SK-N-DZ (cell line): ENCODE measurements around the gene TIMELESS.
"Not testable (repeated sequence)": the region's sequence is repeated elsewhere in the genome, so short reads cannot be mapped to it uniquely, and the experiment has no call there.

Source experiments
- DNase-seq: peaks from one replicate; pipeline ENCODE4 v3.0.0-alpha.2; 2015; ENCODE audit warnings: low spot score

Gene TIMELESS

GRCh38 chr12:56404227-56404626 lies 45.0 kb downstream of the TIMELESS start:
- DNase-seq: not testable (repeated sequence)

- DNase-seq: not testable (repeated sequence)
These were observed 47.6 kb downstream of the TIMELESS start for GRCh38 chr12:56401612-56402011.

DNA sequence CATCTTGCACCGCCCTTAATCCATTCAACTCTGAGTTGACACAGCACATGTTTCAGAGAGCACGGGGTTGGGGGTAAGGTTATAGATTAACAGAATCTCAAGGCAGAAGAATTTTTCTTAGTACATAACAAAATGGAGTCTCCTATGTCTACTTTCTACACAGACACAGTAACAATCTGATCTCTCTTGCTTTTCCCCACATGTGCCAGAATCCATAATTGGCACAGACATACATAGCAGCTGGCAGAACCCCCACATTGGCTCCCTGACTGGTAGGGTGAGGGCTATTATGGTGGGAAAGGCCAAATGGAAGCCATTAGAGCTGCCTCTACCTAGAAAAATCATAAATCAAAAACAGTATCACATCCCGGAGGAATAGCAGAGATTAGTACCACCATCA lies 48.1 kb downstream of the TIMELESS start:
- not testable (repeated sequence) for DNase-seq

GRCh38 chr12:56399466-56399865 lies 49.8 kb downstream of the TIMELESS start:
- DNase-seq: not testable (repeated sequence)

DNA sequence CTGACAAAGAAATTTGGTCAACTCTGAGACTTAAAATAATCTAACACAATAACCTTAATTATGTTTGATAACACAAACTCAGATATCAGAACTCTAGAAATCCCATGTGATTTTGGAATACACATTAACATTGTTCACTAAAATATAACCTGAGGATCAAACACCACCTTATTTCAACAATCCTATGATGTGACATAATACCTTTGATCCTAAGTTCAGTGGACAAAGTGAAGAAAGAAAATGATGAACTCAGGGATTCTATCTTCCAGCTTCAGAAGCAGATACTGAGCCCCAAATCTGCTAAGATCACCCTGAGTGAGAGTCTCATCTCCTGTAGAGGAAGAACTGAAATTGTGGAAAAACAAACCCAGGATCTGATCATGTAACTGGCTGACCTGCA lies 50.9 kb downstream of the TIMELESS start:
- DNase-seq: no peak

- DNase-seq: no peak
These were observed 56.9 kb downstream of the TIMELESS start for GRCh38 chr12:56392331-56392730.

DNA sequence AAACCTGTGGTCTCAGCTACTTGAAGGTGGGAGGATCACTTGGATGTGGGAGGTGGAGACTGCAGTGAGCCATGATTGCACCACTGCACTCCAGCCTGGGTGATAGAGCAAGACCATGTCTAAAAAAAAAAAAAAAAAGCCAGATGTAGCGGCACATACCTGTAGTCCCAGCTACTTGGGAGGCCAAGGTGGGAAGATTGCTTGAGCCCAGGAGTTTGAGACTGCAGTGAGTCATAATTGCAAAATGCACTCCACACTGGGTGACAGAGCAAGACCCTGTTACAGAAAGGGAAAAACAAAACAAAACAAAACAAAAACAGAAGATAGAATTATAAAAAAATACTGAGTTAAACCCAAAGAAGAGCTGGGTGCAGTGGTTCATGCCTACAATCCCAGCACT lies 57.5 kb downstream of the TIMELESS start:
- DNase-seq: no peak

DNA sequence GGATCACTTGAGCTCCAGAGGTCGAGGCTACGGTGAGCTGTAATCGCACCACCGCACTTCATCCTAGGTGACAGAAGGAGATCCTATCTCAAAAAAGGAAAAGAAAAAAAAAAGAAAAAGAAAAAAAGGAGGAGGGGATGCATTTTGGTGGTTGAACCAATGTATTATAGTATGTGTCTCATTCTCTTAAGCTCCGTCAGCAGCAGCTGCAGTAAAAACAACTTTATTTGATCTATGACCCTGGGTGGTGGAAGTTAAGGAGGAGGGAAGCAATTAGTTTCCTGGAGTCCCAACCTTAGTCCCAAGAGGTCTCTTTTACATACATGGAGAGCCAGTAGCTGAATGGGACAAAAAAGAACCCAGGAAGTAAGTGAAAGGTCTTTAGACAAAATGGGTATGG lies 59.8 kb downstream of the TIMELESS start:
- no peak for DNase-seq

- no peak for DNase-seq
These were observed 62.0 kb downstream of the TIMELESS start for GRCh38 chr12:56387152-56387736.

DNA sequence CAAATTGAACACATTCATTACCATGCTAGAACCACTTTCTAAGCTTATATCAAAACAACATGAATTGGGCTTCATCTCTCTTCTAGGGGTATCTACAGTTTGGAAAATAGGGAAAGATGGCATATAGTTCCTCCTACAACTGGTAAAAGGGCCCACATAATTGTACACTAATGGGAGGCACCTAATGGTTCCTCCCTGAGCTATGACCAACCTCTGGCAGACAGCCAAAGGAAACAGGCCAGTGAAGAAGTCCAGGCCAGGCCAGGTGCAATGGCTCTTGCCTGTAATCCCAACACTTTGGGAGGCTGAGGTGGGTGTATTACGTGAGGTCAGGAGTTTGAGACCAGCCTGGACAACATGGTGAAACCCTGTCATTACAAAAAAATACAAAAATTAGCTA lies 63.4 kb downstream of the TIMELESS start:
- DNase-seq: no peak

GRCh38 chr12:56382611-56383010 lies 66.6 kb downstream of the TIMELESS start:
- no peak for DNase-seq

- no peak for DNase-seq
These were observed 71.3 kb downstream of the TIMELESS start for GRCh38 chr12:56377989-56378316.

DNA sequence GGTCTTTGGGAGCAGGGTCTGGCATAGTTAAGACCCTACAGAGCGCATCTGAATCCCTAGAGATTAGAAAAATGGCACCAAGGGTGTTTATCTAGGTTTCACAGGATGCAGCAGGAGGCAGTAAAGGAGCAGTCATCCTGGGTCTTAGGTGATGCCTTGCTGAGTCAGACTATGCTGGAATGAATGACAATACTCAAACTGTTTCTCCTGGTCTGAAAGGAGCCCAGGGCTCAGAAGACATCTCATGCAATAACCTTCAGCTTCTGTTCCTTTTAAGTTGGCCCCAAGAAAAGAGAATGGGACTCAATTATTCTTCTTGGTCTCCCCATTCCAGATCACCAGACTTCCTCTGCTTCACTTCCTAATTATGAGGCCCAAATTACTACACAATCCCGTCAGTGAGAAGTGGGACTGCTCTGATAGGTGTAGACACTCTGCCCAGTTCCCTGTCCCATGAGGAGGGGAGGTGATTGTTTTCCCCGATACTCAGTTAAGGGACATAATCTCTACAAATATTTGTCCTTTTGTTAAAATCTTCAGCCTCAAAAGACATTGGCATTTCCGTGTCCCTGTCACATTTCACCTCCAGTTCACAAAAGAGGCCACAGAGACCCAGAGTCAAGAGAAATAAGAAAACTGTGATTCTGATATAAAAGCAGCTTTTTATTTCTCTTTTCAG lies 71.8 kb downstream of the TIMELESS start:
- no peak for DNase-seq

- no peak for DNase-seq
These were observed 73.4 kb downstream of the TIMELESS start for GRCh38 chr12:56375598-56376434.

DNA sequence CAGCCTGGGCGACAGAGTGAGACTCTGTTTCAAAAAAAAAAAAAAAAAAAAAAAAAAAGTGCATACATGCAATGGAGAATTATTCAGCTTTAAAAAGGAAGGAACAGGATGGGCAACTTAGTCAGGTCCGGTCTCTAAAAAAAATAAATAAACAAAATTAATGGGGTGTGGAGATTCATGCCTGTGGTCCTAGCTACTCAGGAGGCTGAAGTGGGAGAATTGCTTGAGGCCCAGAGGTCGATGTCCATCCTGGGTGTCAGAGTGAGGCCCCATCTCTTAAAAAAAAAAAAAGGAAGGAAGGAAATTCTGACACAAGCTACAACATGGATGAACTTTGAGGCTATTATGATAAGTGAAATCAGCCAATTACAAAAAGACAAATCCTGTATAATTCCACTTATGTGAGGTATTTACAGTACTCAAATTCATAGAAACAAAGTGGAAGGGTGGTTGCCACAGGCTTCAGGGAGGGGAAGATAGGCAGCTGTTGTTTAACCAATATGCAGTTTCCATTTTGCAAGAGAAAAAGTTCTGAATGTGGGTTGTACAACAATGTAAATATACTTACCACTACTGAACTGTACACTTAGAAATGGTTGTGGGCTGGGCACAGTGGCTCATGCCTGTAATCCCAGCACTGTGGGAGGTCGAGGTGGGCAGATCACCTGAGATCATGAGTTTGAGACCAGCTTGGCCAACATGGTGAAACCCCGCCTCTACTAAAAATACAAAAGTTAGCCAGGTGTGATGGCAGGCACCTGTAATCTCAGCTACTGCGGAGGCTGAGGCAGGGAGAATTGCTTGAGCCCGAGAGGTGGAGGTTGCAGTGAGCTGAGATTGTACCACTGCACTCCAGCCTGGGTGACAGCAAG lies 74.3 kb downstream of the TIMELESS start:
- no peak for DNase-seq

DNA sequence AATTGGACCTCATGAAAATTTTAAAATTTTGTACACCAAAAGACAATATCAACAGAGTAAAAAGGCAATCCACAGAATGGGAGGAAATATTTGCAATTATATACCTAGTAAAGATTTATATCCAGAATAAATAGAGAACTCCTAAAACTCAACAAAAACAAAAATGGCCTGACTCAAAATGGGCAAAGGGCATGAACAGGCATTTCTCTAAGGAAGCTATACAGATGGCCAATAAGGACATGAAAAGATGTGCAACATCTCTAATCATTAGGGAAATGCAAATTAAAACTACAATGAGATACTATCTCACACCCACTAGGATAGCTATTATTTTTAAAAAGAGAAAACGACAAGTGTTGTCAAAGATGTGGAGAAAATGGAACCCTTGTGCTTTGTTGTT lies 75.7 kb downstream of the TIMELESS start:
- no peak for DNase-seq

DNA sequence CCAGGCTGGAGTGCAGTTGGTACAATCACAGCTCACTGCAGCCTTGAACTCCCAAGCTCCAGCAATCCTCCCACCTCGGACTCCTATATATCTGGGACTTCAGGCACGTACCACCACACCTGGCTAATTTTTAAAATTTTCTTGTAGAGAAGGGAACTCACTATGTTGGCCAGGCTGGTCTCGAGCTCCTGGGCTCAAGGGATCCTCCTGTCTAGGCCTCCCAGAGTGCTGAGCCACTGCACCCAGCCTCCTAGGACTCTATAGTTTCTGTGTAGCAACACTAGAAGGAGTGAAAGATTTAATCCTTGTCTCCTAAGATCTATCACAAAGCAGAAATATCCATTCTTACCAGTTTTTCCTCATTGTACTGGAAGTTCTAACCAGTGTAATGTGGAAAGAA lies 82.3 kb downstream of the TIMELESS start:
- DNase-seq: no peak
